C4-2B (cell line): Measurements from ENCODE around the gene ATP5MK.

Experiments used
- H3K27ac ChIP-seq: fragments of 450-650 bp; 2 replicates; pipeline ENCODE4 v1.5.1; 2017
- CTCF ChIP-seq: fragments of 450-650 bp; conservative IDR thresholded peaks from 2 replicates; pipeline ENCODE4 v1.5.1; 2017; ENCODE audit warnings: mild to moderate bottlenecking
- ZFX ChIP-seq: fragments of 450-650 bp; IDR thresholded peaks from 2 replicates; pipeline ENCODE4 v1.6.1; 2017

ATP5MK gene

GRCh38 chr10:103396067-103396788 lies at the start of gene ATP5MK, which contains the start of gene PDCD11:
Gene ATP5MK, minus strand, starts transcription at chr10:103396475. Its CDS starts 4,018 bp downstream, at chr10:103392457.
Gene PDCD11, plus strand, starts transcription at chr10:103396626. Its CDS starts 1,801 bp downstream, at chr10:103398427.
- TF ChIP-seq ZFX (0 out of 2 replicates have a peak, but pooled peaks have one; percentile 17), CTCF (no peak; the same call in 1 of the 2 replicates)
- peak within 1 kb of the TSS; percentile 94 for H3K27ac ChIP-seq

DNA sequence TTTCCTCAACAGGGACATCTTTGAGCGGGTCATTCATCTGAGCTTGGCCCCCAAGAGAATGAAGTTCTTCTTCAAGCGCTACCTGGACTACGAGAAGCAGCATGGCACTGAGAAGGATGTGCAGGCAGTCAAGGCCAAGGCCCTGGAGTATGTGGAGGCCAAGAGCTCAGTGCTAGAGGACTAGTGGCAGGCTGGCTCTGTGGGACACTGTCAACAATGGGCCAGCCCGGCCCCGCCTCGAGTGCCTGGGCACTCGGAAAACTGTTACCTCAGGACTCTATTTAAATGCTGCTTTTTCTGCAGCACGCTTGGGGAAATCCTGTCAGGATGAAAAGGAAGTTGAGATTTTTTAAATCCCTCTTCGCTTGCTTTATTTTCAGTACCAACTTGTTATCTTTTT lies 49.1 kb upstream of the ATP5MK start:
- TF ChIP-seq CTCF = no peak
- no peak for TF ChIP-seq ZFX
- H3K27ac ChIP-seq = no peak overlapping the region

DNA sequence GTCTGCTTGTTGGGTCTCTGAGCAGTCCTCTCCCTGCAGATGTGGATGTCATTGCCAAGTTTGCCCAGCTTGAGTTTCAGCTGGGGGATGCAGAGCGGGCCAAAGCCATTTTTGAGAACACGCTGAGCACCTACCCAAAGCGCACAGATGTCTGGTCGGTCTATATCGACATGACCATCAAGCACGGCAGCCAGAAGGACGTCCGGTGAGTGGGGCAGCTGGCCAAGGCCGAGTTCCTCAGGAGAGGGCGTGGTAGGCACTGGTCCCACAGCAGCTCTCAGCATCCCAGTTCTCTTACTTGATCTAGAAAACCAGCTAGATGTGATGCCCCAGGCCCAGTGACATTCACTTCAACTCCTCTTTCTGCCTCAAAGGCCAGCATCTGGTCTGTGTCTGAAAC lies 48.2 kb upstream of the ATP5MK start:
- no peak for TF ChIP-seq ZFX
- no peak for TF ChIP-seq CTCF
- no peak overlapping the region for H3K27ac ChIP-seq

DNA sequence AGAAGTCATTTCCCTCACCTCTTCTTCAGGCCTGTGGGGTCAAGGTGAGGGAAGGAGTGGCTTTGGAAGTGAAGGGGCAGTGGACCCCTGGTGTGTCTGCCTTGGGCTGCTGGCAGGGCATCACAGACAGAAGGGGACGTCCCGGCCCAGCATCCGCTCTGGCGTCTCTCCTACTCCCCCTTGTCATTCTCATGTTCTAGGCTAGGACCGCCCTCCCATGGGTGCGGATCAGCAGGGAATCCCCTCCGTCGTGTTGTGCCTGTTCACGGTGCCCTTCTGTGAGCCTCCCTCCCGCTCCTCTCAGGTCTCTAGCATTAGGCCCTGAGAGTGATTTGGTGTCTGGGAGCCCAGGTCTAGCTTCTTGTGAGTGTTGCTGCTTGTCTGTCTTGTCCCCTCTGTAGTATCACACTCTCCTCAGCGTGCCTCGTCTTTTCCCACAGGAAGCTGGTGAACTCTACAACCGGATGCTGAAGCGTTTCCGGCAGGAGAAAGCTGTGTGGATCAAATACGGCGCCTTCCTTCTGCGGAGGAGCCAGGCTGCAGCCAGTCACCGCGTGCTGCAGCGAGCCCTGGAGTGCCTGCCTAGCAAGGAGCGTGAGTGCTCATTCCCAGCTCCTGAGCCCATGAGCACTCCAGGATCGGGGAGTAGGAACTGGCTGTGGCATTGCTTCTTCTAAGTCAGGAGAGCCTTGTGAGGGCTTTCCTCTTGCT lies 47.4 kb upstream of the ATP5MK start:
- TF ChIP-seq CTCF (no peak), ZFX (no peak)
- H3K27ac ChIP-seq = no peak overlapping the region

DNA sequence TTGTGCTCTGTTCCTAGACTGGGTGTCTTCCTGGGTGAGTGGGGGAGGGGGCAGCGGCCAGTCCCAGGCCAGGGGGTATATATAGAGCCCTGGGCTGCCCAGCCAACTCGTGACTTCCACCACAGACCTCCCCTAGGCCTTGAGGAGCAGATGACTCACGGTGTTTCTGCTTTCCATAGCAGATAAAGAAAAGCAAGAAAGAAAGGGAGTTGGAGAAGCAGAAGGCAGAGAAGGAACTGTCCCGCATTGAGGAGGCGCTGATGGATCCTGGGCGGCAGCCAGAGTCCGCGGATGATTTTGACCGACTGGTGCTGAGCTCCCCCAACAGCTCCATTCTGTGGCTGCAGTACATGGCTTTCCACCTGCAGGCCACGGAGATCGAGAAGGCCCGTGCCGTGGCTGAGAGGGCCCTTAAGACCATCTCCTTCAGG lies 45.8 kb upstream of the ATP5MK start:
- TF ChIP-seq CTCF (no peak), ZFX (no peak)
- no peak overlapping the region for H3K27ac ChIP-seq

DNA sequence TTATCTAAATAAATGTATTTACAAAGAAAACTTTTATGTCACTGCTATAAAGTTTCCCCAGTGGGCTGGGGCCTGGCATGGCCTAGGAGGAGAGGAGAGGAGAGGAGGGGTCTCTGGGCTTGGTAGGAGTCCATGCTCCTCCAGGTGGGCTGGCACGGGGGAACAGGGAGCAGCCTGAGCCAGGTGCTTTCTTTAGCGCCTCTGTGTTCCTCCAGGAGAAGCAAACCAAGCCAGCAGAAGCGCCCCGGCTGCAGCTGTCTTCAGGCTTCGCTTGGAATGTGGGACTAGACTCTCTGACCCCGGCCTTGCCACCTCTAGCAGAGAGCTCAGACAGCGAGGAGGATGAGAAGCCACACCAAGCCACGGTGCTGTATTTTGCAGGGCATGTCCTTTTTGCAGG lies 45.3 kb upstream of the ATP5MK start:
- TF ChIP-seq CTCF = no peak
- no peak for TF ChIP-seq ZFX
- no peak overlapping the region for H3K27ac ChIP-seq

- no peak overlapping the region for H3K27ac ChIP-seq
- no peak for TF ChIP-seq ZFX
- TF ChIP-seq CTCF = no peak
Measured at GRCh38 chr10:103441206-103441605, 44.9 kb upstream of the ATP5MK start.
